Peyer's patch (tissue), 4 donors: ENCODE measurements around the gene C10orf67.

ENCODE experiments used
- CTCF ChIP-seq, 6 experiments: fragments of 450-650 bp in 4 of 6; fragments of 200-600 bp in 2 of 6; sonication (generic) in 1 of 6; IDR thresholded peaks; one replicate each; pipeline ENCODE4 v1.5.1; 2017 to 2019; ENCODE audit warnings: antibody characterized with exemption in 6 of 6, mild to moderate bottlenecking in 3 of 6, moderate library complexity in 1 of 6
- POLR2A ChIP-seq, 2 donors: fragments of 450-650 bp; IDR thresholded peaks; one replicate each; pipeline ENCODE4 v1.5.1; 2017; ENCODE audit warnings: antibody characterized with exemption in 2 of 2, mild to moderate bottlenecking in 2 of 2, moderate library complexity in 2 of 2

- TF ChIP-seq CTCF (IDR thresholded peaks at IDR 0.05): no peak
- TF ChIP-seq POLR2A (IDR thresholded peaks at IDR 0.05): no peak
These were observed 52.9 kb downstream of the C10orf67 start for GRCh38 chr10:23291551-23292334.
